ENCODE results near the gene DCP1A.

DCP1A gene

DNA sequence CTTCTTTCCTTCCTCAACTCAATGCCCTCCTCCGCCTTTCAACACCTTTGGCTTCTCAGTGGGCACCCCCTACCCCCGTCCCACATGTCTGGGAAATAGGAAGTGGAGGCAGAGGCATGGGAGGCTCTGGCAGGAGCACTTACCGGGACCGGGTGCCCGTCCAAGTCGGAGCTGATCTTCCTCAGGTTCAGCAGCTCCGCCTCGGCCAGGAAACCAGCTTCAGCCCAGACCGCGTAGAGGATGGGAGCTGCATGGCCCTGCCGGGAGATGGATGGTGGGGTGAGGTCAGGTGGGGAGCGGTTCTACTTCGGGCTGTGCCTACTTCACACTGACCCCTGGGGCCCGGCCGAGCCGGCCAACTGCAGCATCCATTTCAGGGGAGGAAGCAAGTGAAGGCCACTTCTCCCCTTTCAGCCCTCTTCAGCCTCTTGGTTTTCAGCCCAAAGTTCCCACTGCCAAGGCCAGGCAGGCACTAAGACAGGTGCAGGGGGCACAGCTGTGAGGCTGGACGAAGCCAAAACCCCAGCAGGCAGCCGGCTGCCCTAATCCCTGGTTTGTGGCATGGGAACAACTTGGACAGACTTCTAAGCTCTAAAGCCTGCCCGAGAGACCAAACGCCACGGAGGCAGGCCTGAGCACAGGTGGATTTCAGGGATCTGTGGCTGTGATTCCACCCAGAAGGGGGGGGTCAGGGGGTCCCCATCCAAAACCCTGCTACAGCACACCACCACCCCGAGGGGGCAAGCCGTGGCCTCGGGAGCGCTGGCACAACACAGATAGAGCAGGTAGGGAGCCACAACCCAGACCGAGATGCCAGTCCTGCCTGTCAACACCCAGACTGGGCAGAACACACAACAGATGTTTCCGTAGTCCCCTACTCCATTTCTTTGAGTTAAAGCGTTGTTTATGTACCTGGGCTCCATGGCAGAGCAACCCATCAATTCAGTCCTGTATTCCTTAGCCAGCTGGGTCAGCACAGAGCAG is 106.1 kb downstream of the DCP1A start:
- H3K4me3 Mint-ChIP-seq: no peak overlapping the region
- DNase-seq: no peak
- H3K27ac Mint-ChIP-seq: no peak overlapping the region
- no peaks in the 10 kb centered on the region for H3K27me3 Mint-ChIP-seq (ENCODE audit: low read depth, poor library complexity)
- no peaks in the 10 kb centered on the region for H3K9me3 Mint-ChIP-seq
- peaks cover 22% of the 10 kb centered on the region for H3K4me1 Mint-ChIP-seq
- TF ChIP-seq, protein P1, sequence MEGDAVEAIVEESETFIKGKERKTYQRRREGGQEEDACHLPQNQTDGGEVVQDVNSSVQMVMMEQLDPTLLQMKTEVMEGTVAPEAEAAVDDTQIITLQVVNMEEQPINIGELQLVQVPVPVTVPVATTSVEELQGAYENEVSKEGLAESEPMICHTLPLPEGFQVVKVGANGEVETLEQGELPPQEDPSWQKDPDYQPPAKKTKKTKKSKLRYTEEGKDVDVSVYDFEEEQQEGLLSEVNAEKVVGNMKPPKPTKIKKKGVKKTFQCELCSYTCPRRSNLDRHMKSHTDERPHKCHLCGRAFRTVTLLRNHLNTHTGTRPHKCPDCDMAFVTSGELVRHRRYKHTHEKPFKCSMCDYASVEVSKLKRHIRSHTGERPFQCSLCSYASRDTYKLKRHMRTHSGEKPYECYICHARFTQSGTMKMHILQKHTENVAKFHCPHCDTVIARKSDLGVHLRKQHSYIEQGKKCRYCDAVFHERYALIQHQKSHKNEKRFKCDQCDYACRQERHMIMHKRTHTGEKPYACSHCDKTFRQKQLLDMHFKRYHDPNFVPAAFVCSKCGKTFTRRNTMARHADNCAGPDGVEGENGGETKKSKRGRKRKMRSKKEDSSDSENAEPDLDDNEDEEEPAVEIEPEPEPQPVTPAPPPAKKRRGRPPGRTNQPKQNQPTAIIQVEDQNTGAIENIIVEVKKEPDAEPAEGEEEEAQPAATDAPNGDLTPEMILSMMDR (IDR thresholded peaks at IDR 0.05): no peak
- peaks cover 35% of the 10 kb centered on the region for H3K36me3 Mint-ChIP-seq (ENCODE audit: low read depth)

DNA sequence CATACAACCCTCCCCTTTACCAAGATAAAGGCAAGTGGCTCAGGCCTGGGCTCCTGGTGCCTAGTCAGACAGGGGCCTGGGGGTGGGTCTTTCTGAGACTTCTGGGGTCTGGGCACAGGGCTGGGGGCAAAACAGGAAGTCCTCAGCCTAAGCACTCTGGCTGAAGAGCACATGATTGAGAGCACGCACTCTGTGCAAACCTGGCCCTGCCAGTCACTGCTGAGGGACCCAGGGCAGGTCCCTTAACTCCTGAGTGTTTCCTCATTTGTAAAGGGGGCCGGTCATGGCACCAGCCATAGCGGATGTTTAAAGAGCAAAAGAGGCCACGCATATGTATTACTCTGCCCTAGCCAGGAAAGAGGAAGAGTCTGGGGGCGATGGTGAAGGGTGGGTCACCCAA is 107.5 kb downstream of the DCP1A start:
- no peak for DNase-seq
- Mint-ChIP-seq H3K4me3 (no peak overlapping the region), H3K4me1 (peaks cover 17% of the 10 kb centered on the region), H3K27ac (peak overlapping the region; percentile 84), H3K27me3 (ENCODE audit: low read depth, poor library complexity) (no peaks in the 10 kb centered on the region), H3K36me3 (ENCODE audit: low read depth) (peaks cover 34% of the 10 kb centered on the region), H3K9me3 (no peaks in the 10 kb centered on the region)
- TF ChIP-seq, protein P1 (IDR thresholded peaks at IDR 0.05): no peak

DNA sequence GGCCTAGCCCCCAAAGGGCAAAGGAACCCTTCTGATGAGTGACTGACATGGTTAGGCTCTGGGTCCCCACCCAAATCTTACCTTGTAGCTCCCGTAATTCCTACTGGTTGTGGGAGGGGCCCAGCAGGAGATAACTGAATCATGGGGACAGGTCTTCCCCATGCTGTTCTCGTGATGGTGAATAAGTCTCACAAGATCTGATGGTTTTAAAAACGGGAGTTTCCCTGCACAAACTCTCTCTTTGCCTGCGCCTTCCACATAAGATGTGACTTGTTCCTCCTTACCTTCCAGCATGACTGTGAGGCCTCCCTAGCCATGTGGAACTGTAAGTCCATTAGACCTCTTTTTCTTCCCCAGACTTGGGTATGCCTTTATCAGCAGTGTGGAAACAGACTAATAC is 108.5 kb downstream of the DCP1A start:
- H3K27ac Mint-ChIP-seq: peak overlapping the region; percentile 94
- H3K27me3 Mint-ChIP-seq (ENCODE audit: low read depth, poor library complexity): no peaks in the 10 kb centered on the region
- peaks cover 10% of the 10 kb centered on the region for H3K4me1 Mint-ChIP-seq
- H3K36me3 Mint-ChIP-seq (ENCODE audit: low read depth): peaks cover 39% of the 10 kb centered on the region
- H3K4me3 Mint-ChIP-seq: no peak overlapping the region
- TF ChIP-seq, protein P1 (IDR thresholded peaks at IDR 0.05): no peak
- DNase-seq: no peak
- no peaks in the 10 kb centered on the region for H3K9me3 Mint-ChIP-seq

GRCh38 chr3:53238051-53238850 is 109.1 kb downstream of the DCP1A start:
- no peaks in the 10 kb centered on the region for H3K9me3 Mint-ChIP-seq
- no peak for DNase-seq
- H3K4me1 Mint-ChIP-seq: peaks cover 4% of the 10 kb centered on the region
- H3K36me3 Mint-ChIP-seq (ENCODE audit: low read depth): peaks cover 43% of the 10 kb centered on the region
- H3K27ac Mint-ChIP-seq: no peak overlapping the region
- TF ChIP-seq, protein P1 (IDR thresholded peaks at IDR 0.05): no peak
- H3K4me3 Mint-ChIP-seq: no peak overlapping the region
- no peaks in the 10 kb centered on the region for H3K27me3 Mint-ChIP-seq (ENCODE audit: low read depth, poor library complexity)

DNA sequence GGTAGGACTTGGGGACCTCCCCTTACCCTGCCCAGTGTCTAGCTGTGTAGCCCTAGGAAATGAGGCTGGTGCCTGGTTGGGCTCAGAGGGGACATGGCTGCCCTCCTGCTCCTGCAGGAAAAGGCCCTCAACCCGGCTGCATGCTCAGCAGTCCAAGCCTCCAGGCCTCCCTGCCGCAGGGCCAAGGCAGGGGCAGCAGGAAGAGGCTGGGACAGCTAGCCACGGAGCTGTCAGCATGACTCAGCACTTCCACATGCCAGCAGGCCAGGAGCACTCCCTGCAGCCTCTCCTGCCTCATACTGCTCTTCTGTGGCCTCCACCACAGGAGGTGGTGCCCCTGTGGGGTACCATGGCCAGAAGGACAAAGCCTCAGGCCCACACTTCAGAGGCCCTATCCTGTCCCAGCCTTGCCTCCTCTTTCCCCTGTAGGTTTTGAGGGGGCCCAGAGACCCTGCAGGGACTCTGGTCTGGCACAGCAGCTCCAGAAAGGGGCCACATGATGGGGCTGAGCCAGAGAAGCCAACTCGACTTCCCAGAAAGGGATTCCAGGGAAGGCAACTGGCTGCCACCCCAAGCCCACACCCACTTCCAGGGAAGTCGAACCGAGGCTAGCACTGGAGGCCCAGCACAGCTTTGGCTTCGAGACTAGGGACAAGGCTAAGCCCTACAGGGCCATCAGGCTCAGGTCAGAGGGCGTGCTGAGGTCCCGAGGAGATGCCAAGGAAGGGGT is 111.1 kb downstream of the DCP1A start:
- Mint-ChIP-seq H3K4me3 (no peak overlapping the region), H3K9me3 (no peaks in the 10 kb centered on the region), H3K27ac (peak overlapping the region; percentile 95), H3K4me1 (no peaks in the 10 kb centered on the region), H3K36me3 (ENCODE audit: low read depth) (peaks cover 45% of the 10 kb centered on the region), H3K27me3 (ENCODE audit: low read depth, poor library complexity) (no peaks in the 10 kb centered on the region)
- TF ChIP-seq, protein P1 (IDR thresholded peaks at IDR 0.05): no peak
- DNase-seq: no peak
